PFSK-1 (cell line): ENCODE data around the gene ITPKB.
A peak's percentile ranks its signal among the peaks of the same experiment; 100 is the strongest.

ENCODE experiments used
- POLR2AphosphoS5 ChIP-seq: IDR thresholded peaks from 2 replicates; pipeline ENCODE4 v1.6.1; 2012; ENCODE audit warnings: low read depth, mild to moderate bottlenecking, control low read depth, low read length, moderate library complexity
- REST ChIP-seq, 2 experiments: IDR thresholded peaks; 2 replicates each; pipeline versions ENCODE4 v1.6.1 to v1.8.0; 2011 to 2012; ENCODE audit warnings: low read depth in 2 of 2, low read length in 2 of 2, control low read depth in 1 of 2, inconsistent platforms in 1 of 2, mild to moderate bottlenecking in 1 of 2, moderate library complexity in 1 of 2; ENCODE audit not compliant: insufficient read depth in 1 of 2
- TAF1 ChIP-seq: IDR thresholded peaks from 2 replicates; pipeline ENCODE4 v1.6.1; 2012; ENCODE audit warnings: low read length, control low read depth, borderline replicate concordance; ENCODE audit not compliant: insufficient read depth

GRCh38 chr1:226738995-226739695 lies at the start of gene ITPKB:
- TF ChIP-seq TAF1 (no peak), POLR2AphosphoS5 (peak; percentile 63; the same call in 1 of the 2 replicates), REST (IDR thresholded peaks at IDR 0.05; ENCODE audit: insufficient read depth in 1 of 2, low read depth in 2 of 2, low read length in 2 of 2) (no peak)
